HepG2 (cell line): ENCODE data around the gene C1QL2. TPM values are rescaled to one million over a fixed set of nuclear protein-coding genes. Genes with fewer than 3 reads are reported as not detected.

Experiments used
- DNMT1 ChIP-seq: sonication (generic); formaldehyde crosslinking; IDR thresholded peaks from 2 replicates; pipeline ENCODE4 v1.5.1; 2020; ENCODE audit warnings: mild to moderate bottlenecking, missing genetic modification reagents
- GFI1 ChIP-seq: sonication (generic); formaldehyde crosslinking; IDR thresholded peaks from 2 replicates; pipeline ENCODE4 v1.5.0; 2020; ENCODE audit warnings: missing genetic modification reagents, mild to moderate bottlenecking, borderline replicate concordance
- HES4 ChIP-seq: sonication (generic); formaldehyde crosslinking; IDR thresholded peaks from 2 replicates; pipeline ENCODE4 v1.9.0; 2021; ENCODE audit warnings: mild to moderate bottlenecking, missing genetic modification reagents, borderline replicate concordance
- KLF12 ChIP-seq: sonication (generic); formaldehyde crosslinking; IDR thresholded peaks from 2 replicates; pipeline ENCODE4 v1.4.0; 2020; ENCODE audit warnings: missing genetic modification reagents, borderline replicate concordance
- ONECUT2 ChIP-seq: sonication (generic); formaldehyde crosslinking; IDR thresholded peaks from 2 replicates; pipeline ENCODE4 v1.4.0; 2020; ENCODE audit warnings: missing genetic modification reagents
- SRSF9 ChIP-seq: fragments of 200-400 bp; formaldehyde crosslinking; IDR thresholded peaks from 2 replicates; pipeline ENCODE4 v1.6.1; 2018; ENCODE audit warnings: borderline replicate concordance, mild to moderate bottlenecking, low read depth, low read length; ENCODE audit not compliant: insufficient read depth, poor library complexity, severe bottlenecking
- ZNF34 ChIP-seq: sonication (generic); formaldehyde crosslinking; IDR thresholded peaks from 2 replicates; pipeline ENCODE4 v1.4.0; 2020; ENCODE audit warnings: mild to moderate bottlenecking, missing genetic modification reagents, borderline replicate concordance
- ZNF563 ChIP-seq: sonication (generic); formaldehyde crosslinking; IDR thresholded peaks from 2 replicates; pipeline ENCODE4 v1.8.0; 2022; ENCODE audit warnings: mild to moderate bottlenecking, moderate library complexity, missing genetic modification reagents
- ZNF605 ChIP-seq: sonication (generic); formaldehyde crosslinking; IDR thresholded peaks from 2 replicates; pipeline ENCODE4 v1.8.0; 2022; ENCODE audit warnings: mild to moderate bottlenecking, missing genetic modification reagents
- ZNF7 ChIP-seq: IDR thresholded peaks from 2 replicates; pipeline ENCODE4 v1.6.1; 2016; ENCODE audit warnings: missing biosample characterization, missing genetic modification reagents
- ZNF790 ChIP-seq: sonication (generic); formaldehyde crosslinking; IDR thresholded peaks from 2 replicates; pipeline ENCODE4 v1.8.0; 2022; ENCODE audit warnings: missing genetic modification reagents, mild to moderate bottlenecking, borderline replicate concordance
- ZSCAN31 ChIP-seq: sonication (generic); formaldehyde crosslinking; IDR thresholded peaks from 2 replicates; pipeline ENCODE4 v1.5.0; 2020; ENCODE audit warnings: low read depth, mild to moderate bottlenecking, missing genetic modification reagents
- polyA plus RNA-seq, 8 experiments: library from polyadenylated mRNA; depleted of rRNA in 3 of 8; stranded (reverse) in 7 of 8; unstranded in 1 of 8; fragments of >200 nt; fragmentation: Illumina TruSeq in 4 of 8; extraction: Trizol in 4 of 8; gene quantifications; 2 replicates each; pipeline versions ENCODE4 v1.2.1 to v1.2.3, GENCODE V29; 2011 to 2016; ENCODE audit warnings: low read depth in 4 of 8, missing spikeins in 1 of 8, mixed read lengths in 1 of 8; ENCODE audit not compliant: insufficient read depth in 1 of 8
- total RNA-seq, 5 experiments: library from RNA; depleted of rRNA; stranded (reverse); fragments of >200 nt; fragmentation: Illumina TruSeq; extraction: Trizol; gene quantifications; 2 replicates each; pipeline ENCODE4 v1.2.3, GENCODE V29; 2016; ENCODE audit warnings: low read depth in 1 of 5
- TF ChIP-seq, protein P1 (sequence below): sonication (generic); formaldehyde crosslinking; IDR thresholded peaks from 2 replicates; pipeline ENCODE4 v1.5.0; 2020; ENCODE audit warnings: mild to moderate bottlenecking, missing genetic modification reagents, borderline replicate concordance
- TF ChIP-seq, protein P2 (sequence below): sonication (generic); formaldehyde crosslinking; IDR thresholded peaks from 2 replicates; pipeline ENCODE4 v1.9.0; 2021; ENCODE audit warnings: missing genetic modification reagents, mild to moderate bottlenecking, borderline replicate concordance
- TF ChIP-seq, protein P3 (sequence below): sonication (generic); formaldehyde crosslinking; IDR thresholded peaks from 2 replicates; pipeline ENCODE4 v1.4.0; 2020; ENCODE audit warnings: missing genetic modification reagents, borderline replicate concordance
- TF ChIP-seq, protein P4 (sequence below): sonication (generic); formaldehyde crosslinking; IDR thresholded peaks from 2 replicates; pipeline ENCODE4 v1.4.0; 2020; ENCODE audit warnings: mild to moderate bottlenecking, missing genetic modification reagents, borderline replicate concordance

Gene C1QL2
- total and polyA plus RNA-seq, 2 of the 13 experiments (the other 11 are each of a cell fraction or from before 2014, with no cell fraction given): not detected

DNA sequence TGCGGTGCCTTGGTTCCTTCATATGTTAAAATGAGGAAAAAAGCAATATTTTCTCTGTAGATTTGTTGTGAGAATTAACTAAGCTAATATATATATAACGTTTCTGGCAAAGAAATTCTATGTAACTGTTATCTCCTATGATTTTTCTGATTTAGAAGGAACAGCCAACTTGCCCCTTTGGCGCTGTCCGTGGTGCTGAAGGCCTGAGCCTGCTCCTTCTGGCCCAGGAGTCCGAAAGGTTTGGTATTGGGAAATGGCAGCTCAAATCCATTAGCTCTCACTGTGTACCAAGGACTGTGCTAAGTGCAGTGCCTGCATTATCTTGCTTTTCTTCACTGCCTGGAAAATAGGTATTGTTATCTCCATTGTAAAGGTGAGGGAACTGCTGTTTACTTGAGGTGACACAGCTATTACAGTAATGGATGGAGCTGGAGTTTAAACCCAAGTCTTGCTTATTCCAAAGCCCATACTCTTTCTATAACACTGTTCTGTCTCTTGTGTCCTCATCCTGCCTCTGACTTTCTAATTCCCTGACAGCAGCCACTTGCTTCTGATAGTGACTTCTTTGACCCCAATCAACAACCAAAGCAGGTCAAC lies 52.2 kb downstream of the C1QL2 start (continued):
- TF ChIP-seq HES4 (CRISPR knock-in tag) (0 out of 2 replicates have a peak, but pooled peaks have one; percentile 49), KLF12 (CRISPR knock-in tag) (no peak), ZNF563 (CRISPR knock-in tag) (0 out of 2 replicates have a peak, but pooled peaks have one; percentile 45), ZNF34 (no peak), SRSF9 (no peak), ZNF605 (CRISPR knock-in tag) (peak; percentile 80; the same call in 1 of the 2 replicates), ONECUT2 (no peak), ZSCAN31 (CRISPR knock-in tag) (no peak), ZNF790 (CRISPR knock-in tag) (no peak), GFI1 (no peak), DNMT1 (CRISPR knock-in tag) (no peak), ZNF7 (CRISPR knock-in tag) (no peak)
- TF ChIP-seq, protein P1, sequence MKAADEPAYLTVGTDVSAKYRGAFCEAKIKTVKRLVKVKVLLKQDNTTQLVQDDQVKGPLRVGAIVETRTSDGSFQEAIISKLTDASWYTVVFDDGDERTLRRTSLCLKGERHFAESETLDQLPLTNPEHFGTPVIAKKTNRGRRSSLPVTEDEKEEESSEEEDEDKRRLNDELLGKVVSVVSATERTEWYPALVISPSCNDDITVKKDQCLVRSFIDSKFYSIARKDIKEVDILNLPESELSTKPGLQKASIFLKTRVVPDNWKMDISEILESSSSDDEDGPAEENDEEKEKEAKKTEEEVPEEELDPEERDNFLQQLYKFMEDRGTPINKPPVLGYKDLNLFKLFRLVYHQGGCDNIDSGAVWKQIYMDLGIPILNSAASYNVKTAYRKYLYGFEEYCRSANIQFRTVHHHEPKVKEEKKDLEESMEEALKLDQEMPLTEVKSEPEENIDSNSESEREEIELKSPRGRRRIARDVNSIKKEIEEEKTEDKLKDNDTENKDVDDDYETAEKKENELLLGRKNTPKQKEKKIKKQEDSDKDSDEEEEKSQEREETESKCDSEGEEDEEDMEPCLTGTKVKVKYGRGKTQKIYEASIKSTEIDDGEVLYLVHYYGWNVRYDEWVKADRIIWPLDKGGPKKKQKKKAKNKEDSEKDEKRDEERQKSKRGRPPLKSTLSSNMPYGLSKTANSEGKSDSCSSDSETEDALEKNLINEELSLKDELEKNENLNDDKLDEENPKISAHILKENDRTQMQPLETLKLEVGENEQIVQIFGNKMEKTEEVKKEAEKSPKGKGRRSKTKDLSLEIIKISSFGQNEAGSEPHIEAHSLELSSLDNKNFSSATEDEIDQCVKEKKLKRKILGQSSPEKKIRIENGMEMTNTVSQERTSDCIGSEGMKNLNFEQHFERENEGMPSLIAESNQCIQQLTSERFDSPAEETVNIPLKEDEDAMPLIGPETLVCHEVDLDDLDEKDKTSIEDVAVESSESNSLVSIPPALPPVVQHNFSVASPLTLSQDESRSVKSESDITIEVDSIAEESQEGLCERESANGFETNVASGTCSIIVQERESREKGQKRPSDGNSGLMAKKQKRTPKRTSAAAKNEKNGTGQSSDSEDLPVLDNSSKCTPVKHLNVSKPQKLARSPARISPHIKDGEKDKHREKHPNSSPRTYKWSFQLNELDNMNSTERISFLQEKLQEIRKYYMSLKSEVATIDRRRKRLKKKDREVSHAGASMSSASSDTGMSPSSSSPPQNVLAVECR (CRISPR knock-in tag): no peak
- TF ChIP-seq, protein P2, sequence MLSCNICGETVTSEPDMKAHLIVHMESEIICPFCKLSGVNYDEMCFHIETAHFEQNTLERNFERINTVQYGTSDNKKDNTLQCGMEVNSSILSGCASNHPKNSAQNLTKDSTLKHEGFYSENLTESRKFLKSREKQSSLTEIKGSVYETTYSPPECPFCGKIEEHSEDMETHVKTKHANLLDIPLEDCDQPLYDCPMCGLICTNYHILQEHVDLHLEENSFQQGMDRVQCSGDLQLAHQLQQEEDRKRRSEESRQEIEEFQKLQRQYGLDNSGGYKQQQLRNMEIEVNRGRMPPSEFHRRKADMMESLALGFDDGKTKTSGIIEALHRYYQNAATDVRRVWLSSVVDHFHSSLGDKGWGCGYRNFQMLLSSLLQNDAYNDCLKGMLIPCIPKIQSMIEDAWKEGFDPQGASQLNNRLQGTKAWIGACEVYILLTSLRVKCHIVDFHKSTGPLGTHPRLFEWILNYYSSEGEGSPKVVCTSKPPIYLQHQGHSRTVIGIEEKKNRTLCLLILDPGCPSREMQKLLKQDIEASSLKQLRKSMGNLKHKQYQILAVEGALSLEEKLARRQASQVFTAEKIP: no peak
- TF ChIP-seq, protein P3, sequence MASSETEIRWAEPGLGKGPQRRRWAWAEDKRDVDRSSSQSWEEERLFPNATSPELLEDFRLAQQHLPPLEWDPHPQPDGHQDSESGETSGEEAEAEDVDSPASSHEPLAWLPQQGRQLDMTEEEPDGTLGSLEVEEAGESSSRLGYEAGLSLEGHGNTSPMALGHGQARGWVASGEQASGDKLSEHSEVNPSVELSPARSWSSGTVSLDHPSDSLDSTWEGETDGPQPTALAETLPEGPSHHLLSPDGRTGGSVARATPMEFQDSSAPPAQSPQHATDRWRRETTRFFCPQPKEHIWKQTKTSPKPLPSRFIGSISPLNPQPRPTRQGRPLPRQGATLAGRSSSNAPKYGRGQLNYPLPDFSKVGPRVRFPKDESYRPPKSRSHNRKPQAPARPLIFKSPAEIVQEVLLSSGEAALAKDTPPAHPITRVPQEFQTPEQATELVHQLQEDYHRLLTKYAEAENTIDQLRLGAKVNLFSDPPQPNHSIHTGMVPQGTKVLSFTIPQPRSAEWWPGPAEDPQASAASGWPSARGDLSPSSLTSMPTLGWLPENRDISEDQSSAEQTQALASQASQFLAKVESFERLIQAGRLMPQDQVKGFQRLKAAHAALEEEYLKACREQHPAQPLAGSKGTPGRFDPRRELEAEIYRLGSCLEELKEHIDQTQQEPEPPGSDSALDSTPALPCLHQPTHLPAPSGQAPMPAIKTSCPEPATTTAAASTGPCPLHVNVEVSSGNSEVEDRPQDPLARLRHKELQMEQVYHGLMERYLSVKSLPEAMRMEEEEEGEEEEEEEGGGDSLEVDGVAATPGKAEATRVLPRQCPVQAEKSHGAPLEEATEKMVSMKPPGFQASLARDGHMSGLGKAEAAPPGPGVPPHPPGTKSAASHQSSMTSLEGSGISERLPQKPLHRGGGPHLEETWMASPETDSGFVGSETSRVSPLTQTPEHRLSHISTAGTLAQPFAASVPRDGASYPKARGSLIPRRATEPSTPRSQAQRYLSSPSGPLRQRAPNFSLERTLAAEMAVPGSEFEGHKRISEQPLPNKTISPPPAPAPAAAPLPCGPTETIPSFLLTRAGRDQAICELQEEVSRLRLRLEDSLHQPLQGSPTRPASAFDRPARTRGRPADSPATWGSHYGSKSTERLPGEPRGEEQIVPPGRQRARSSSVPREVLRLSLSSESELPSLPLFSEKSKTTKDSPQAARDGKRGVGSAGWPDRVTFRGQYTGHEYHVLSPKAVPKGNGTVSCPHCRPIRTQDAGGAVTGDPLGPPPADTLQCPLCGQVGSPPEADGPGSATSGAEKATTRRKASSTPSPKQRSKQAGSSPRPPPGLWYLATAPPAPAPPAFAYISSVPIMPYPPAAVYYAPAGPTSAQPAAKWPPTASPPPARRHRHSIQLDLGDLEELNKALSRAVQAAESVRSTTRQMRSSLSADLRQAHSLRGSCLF (CRISPR knock-in tag): no peak
- TF ChIP-seq, protein P4, sequence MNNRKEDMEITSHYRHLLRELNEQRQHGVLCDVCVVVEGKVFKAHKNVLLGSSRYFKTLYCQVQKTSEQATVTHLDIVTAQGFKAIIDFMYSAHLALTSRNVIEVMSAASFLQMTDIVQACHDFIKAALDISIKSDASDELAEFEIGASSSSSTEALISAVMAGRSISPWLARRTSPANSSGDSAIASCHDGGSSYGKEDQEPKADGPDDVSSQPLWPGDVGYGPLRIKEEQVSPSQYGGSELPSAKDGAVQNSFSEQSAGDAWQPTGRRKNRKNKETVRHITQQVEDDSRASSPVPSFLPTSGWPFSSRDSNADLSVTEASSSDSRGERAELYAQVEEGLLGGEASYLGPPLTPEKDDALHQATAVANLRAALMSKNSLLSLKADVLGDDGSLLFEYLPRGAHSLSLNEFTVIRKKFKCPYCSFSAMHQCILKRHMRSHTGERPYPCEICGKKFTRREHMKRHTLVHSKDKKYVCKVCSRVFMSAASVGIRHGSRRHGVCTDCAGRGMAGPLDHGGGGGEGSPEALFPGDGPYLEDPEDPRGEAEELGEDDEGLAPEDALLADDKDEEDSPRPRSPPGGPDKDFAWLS (CRISPR knock-in tag): no peak
